ENCODE data around the gene RIPK1.
"Not testable (repeated sequence)": the region's sequence is repeated elsewhere in the genome, so short reads cannot be mapped to it uniquely, and the experiment has no call there.

The RIPK1 gene

GRCh38 chr6:3046295-3046694, 22.0 kb upstream of the RIPK1 start:
- no peak for FAIRE-seq

GRCh38 chr6:3048009-3048408, 20.3 kb upstream of the RIPK1 start:
- not testable (repeated sequence) for FAIRE-seq

DNA sequence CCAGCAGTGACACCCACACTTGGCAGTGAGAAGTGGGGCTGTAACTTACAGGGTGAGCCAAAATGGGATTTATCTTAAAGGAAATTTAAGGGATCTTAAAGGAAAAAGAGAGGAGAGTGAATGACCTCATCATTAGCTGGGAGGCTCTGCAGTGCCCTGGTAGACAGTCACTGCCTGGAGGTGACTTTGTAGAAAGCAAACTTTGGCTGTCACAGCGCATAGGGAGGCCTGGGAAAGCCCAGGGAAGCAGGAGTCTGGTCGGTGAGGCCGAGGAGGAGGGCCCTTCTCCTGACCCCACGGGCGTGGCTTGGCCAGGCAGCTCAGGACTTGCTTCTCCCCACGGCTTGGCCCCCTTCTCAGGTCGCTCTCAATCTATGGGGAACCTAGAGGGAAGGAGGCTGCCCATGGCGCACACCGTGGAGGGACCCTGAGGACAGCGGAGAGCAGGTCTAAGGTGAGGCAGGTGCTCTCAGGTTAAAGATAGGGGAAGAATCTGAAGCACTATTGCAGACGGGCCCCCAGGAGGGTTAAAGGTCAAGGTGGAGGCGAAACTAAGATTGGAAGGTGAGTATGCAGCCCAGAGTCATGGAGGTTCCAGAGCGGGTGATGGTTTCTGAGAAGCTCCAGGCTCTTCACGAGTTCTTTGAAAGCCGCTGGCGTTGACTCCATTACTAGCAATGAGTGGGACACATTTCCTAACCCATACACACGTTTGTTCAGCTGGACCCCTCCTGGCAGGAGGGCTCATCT, 15.6 kb upstream of the RIPK1 start:
- FAIRE-seq = no peak

DNA sequence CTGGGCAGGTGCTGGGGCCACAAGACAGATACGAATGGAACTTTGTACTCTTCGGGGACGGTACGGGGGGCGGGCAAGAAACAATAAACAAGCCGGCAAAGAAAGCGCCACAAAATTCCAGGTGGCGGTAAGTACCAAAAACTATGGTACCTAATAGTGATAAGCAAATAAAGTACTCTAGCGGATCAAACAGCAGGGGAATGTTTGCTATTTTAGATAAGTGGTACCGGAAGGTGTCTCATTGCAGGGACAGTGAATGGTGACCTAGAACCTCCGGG, 15.1 kb upstream of the RIPK1 start:
- FAIRE-seq = no peak

DNA sequence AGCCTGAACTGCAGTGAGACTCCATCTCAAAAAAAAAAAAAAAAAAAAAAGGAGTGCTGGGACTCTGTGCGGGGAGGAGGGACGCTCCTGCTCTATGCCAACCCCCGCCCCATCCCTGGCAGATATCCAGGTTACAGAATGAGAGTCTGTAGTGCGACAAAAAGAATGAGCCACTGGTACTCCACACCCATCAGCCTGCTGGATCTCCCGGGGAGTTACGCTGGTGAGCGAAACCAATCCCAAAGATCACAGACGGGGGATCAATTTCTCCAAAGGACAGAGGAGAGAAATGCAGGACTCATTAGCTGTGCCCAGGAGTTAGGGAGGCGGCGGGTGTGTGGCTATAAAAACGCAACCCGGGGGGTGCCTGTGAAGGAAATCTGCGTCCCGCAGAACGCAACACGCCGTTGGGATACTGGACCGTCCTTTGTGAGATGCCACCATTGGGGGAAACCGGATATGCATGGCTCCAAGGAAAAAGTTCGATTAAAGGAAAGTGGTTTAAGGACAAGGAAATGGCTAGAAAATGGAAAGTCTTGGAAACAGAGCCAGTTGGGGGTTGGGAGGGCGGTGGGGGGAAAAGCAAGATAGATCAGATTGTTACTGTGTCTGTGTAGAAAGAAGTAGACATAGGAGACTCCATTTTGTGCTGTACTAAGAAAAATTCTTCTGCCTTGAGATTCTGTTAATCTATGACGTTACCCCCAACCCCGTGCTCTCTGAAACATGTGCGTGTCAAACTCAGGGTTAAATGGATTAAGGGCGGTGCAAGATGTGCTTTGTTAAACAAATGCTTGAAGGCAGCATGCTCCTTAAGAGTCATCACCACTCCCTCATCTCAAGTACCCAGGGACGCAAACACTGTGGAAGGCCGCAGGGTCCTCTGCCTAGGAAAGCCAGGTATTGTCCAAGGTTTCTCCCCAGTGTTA, 13.8 kb upstream of the RIPK1 start:
- not testable (repeated sequence) for FAIRE-seq

GRCh38 chr6:3055158-3055499, 13.2 kb upstream of the RIPK1 start:
- FAIRE-seq = not testable (repeated sequence)

DNA sequence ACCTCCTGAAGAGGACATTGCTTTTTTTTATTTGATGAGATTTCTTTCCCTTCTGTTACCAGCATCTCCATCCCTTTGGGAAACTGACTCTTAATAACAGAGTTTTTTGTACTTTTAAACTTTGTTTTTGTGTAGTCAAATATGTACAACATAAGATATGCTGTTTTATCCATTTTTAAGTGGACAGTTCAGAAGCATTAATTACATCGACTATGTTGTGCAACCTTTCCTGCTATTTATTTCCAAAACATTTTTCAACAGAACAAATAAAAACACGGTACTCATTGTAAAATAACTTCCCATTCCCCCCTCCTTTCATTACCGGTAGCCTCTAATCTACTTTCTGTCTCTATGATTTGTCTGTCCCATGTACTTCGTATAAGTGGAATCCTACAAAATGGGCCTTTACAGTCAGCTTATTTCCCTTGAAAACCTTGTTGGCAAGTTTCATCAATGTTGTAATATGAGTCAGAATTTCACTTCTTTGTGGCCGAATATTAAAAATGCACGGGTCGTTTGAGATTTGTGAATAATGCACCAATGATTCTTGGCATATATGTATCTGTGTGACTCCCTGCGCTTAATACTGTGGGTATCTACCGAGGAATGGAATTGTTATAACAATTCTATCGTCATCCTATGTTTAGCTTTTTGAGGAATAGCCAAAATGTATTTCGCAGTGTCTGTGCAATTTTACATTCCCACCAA, 11.1 kb upstream of the RIPK1 start:
- no peak for FAIRE-seq

DNA sequence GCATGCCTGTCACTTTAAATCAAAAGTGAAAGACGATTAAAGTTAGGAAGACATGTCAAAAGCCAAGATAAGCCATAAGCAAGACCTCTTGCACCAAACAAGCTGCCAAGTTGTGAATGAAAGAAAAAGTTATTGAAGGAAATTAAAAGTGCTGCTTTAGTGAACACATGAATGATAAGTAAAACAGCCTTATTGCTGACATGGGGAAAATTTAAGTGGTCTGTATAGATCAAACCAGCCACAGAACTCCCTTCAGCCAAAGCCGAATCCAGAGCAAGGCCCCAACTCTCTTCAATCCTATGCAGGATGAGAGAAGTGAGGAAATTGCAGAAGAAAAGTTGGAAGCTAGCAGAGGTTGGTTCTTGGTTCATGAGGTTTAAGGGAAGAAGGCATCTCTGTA, 9.3 kb upstream of the RIPK1 start:
- no peak for FAIRE-seq

DNA sequence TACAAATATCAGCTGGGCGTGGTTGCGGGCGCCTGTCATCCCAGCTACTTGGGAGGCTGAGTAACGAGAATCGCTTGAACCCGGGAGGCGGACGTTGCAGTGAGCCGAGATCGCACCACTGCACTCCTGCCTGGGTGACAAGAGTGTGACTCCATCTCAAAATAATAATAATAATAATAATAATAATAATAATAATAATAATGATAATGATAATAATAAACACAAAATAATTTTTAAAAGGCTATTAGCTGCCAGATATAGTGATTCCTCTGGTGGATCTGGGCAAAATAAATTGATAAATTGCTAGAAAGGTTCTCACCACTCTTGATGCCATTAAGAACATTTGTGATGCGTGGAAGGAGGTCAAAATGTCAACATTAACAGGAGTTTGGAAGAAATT, 8.2 kb upstream of the RIPK1 start:
- FAIRE-seq = not testable (repeated sequence)

GRCh38 chr6:3061501-3061941, 6.8 kb upstream of the RIPK1 start:
- no peak for FAIRE-seq

DNA sequence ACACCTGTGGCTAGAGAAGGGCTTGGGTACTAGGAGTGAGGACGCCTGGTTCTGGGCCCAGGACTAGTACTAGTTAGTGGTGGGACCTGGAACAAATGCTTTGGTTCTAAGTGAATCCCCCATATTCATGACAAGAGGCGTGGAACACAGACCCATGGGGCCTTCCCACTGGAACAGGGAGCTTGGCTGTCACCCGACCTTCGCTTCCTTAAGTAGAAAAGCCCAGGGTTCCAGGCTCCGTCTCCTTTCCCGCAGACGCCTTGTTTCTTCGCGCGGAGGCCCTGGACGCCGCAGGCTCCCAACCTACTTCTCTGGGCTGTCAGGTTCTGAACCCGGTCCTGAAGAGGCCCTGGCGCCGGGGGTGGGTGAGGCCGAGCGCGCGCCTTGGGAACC, 5.0 kb upstream of the RIPK1 start:
- not testable (repeated sequence) for FAIRE-seq

DNA sequence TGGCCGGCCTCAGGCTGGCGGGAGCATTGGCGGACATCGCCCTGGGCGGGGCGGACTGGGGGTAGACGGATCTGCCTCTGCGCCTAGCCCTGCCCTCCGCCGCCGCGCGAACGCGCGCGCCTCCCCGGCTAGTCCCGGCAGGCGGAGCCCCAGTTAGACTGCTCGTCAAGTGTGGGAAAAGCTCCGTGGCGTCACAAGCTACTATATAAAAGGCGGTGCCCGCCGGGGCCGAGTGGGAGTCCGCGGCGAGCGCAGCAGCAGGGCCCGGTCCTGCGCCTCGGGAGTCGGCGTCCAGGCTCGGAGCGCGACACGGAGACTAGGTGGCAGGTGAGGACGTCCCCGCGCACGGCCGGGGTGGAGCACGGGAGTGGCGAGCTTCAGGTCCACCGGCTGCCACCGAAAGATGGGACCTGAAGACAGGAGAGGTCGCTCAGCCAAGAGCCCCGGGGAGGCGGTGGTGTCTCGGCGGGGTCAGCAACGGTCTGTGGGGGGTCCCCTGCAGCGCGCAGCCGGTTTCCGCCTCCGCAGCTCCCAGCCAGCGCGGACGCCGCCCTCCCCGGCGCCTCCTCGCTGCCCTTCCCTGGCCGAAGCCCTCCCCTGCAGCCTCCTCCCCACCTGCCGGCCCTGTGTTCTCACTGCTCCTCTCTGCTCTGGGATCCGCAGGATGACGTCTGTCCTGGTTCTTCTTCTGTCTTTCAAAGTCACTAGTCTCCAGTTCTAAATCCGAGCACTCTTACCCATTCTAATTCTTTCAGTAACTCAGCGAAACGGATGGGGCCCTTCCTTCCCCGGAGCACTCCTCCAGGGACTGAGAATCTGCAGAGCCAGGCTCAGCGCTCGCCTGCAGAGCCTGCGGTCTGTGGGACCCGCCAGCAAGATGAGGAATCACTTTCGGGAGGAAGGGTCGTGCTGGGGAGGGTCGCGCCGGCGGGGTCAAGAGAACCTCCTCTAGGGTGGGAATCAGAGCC, 4.3 kb upstream of the RIPK1 start:
- no peak for FAIRE-seq

DNA sequence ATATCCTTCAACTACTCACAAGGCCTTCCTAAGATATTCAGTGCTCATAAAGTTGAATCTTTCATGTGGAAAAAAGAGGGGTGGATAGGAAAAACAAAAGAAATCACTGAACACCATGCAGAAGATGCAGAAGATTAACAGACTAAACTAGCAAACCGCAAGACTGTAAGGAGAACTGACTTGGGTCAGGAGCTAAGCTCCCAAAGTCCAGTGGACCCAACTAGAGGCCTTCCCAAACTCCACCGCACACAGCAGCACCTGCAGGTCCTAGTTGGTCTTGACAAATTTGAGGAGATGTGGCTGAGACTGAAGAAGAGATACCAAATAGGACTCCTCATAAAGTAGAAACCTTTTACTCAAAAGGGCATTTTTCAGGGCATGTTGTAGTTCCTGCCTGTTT, 3.3 kb downstream of the RIPK1 start:
- FAIRE-seq = no peak

- FAIRE-seq = no peak
Measured at GRCh38 chr6:3072798-3073197, 4.5 kb downstream of the RIPK1 start.

- no peak for FAIRE-seq
Measured at GRCh38 chr6:3073382-3073781, 5.1 kb downstream of the RIPK1 start.

DNA sequence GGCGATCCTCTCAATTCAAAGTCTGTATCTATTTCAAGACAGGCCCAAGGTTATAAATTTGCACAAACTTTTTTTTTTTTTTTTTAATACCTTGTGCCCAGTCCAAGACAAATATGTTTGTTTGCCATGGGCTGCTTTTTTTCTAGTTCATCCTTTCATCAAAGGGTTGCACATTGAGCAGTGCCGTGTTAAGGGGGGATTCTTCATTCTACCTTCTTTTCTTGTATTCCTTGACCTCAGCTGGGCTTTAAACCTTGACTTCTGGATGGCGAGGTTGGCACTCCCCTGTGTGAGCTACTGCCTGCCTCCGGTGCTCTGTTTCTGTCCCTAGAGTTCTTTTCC, 7.4 kb downstream of the RIPK1 start:
- FAIRE-seq = no peak

DNA sequence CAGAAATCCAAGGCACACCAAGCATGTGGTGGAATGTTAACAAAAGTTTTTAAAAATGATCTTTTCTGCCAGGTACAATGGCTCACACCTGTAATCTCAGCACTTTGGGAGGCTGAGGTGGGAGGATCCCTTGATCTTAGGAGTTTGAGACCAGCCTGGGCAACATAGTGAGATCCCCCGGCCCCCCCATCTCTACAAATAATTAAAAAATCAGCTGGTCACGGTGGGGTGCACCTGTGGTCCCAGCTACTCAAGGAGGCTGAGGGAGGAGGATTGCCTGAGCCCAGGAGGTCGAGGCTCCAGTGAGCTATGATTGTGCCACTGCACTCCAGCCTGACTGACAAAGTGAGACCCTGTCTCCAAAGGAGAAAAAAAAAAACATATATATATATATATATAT, 8.0 kb downstream of the RIPK1 start:
- FAIRE-seq = no peak

DNA sequence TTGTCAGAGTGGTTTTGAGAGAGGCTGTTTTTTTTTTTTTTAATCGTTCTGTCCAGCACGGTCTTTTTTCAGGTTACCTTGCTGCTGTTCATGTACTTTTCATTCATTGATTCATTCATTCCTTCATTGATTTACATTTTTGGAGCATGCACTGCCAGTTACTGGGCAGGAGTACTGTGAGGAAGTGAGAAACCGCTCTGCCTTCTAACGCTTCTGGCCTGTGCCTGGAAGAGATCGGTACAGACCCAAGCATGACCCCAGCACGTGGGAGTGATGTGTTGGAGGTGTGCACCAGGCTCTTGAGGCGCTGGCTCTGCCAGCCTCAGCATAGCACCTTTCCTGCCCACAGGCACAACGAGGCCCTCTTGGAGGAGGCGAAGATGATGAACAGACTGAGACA, 9.1 kb downstream of the RIPK1 start:
- no peak for FAIRE-seq

DNA sequence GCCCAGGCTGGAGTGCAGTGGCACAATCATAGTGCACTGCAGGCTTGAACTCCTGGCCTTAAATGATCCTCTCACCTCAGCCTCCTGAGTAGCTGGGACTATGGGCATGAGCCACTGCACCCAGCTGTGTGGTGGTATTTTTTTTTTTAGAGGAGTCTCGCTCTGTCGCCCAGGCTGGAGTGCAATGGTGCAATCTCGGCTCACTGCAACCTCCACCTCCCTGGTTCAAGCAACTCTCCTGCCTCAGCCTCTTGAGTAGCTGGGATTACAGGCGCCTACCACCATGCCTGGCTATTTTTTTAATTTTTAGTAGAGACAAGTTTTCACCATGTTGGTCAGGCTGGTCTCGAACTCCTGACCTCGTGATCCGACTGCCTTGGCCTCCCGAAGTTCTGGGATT, 10.7 kb downstream of the RIPK1 start:
- FAIRE-seq = not testable (repeated sequence)

DNA sequence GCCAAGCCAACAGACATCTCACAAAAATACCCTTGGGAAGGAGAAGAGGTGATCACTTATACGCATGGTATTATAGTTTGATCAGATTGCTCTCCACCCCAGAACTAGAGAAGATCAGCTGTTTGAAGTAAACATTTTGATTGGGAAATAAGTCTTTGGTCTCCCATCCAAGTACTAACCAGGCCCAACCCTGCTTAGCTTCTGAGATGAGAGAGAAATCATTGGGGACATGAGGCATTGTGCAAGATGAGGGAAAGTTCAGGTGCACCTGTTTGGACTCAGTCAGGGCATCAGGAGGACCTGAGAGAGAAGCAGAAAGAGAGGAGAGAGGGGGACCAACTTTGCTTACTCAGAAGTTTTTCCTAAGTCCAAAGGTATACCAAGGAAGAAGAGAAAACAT, 11.4 kb downstream of the RIPK1 start:
- no peak for FAIRE-seq

- no peak for FAIRE-seq
Measured at GRCh38 chr6:3081960-3082359, 13.7 kb downstream of the RIPK1 start.

- FAIRE-seq = no peak
Measured at GRCh38 chr6:3085074-3085473, 16.8 kb downstream of the RIPK1 start.
